Neural progenitor cell (in vitro differentiated cells): Measurements from ENCODE around the gene ACYP2. TPM values are rescaled to one million over a fixed set of nuclear protein-coding genes. Genes with fewer than 3 reads are reported as not detected.

Experiments used
- DNase-seq: peaks from one replicate; pipeline ENCODE4 v3.0.0-alpha.2; 2016; ENCODE audit warnings: low spot score
- H2AFZ ChIP-seq: fragments of 200-600 bp; sonication (generic); replicated peaks from 2 replicates; pipeline ENCODE4 v1.6.1; 2016; ENCODE audit warnings: antibody characterized with exemption
- H3F3A ChIP-seq: fragments of 200-600 bp; sonication (generic); 2 replicates; pipeline ENCODE4 v1.6.1; 2016; ENCODE audit warnings: antibody characterized with exemption, low read depth
- H3K27ac ChIP-seq: fragments of 200-600 bp; sonication (generic); 2 replicates; pipeline ENCODE4 v1.5.1; 2016; ENCODE audit warnings: mild to moderate bottlenecking
- H3K27me3 ChIP-seq: fragments of 200-600 bp; sonication (generic); 2 replicates; pipeline ENCODE4 v1.6.1; 2016; ENCODE audit warnings: mild to moderate bottlenecking, moderate library complexity
- H3K36me3 ChIP-seq: fragments of 200-600 bp; sonication (generic); 2 replicates; pipeline ENCODE4 v1.5.1; 2016
- H3K4me1 ChIP-seq: fragments of 200-600 bp; sonication (generic); 2 replicates; pipeline ENCODE4 v1.6.1; 2016; ENCODE audit warnings: mixed run types
- H3K4me2 ChIP-seq: fragments of 200-600 bp; sonication (generic); 2 replicates; pipeline ENCODE4 v1.6.1; 2016
- H3K4me3 ChIP-seq: fragments of 200-600 bp; sonication (generic); 2 replicates; pipeline ENCODE4 v1.5.1; 2016
- H3K79me2 ChIP-seq: fragments of 200-600 bp; sonication (generic); 2 replicates; pipeline ENCODE4 v1.6.1; 2016; ENCODE audit warnings: low read depth
- H3K9ac ChIP-seq: fragments of 200-600 bp; sonication (generic); 2 replicates; pipeline ENCODE4 v1.6.1; 2016
- H3K9me3 ChIP-seq: fragments of 200-600 bp; sonication (generic); 2 replicates; pipeline ENCODE4 v1.5.1; 2016; ENCODE audit warnings: low read depth
- H4K20me1 ChIP-seq: fragments of 200-600 bp; sonication (generic); 2 replicates; pipeline ENCODE4 v1.6.1; 2016; ENCODE audit warnings: low read depth
- H3K27ac Mint-ChIP-seq: 3 replicates; pipeline ENCODE4 v1.8.0; 2021; ENCODE audit warnings: mixed read lengths
- H3K27me3 Mint-ChIP-seq: 2 replicates; pipeline ENCODE4 v1.8.0; 2022; ENCODE audit warnings: low read depth, mild to moderate bottlenecking, inconsistent platforms, moderate library complexity, mixed read lengths; ENCODE audit not compliant: insufficient read depth
- H3K36me3 Mint-ChIP-seq: 3 replicates; pipeline ENCODE4 v1.8.0; 2021; ENCODE audit warnings: mixed read lengths
- H3K4me1 Mint-ChIP-seq: 3 replicates; pipeline ENCODE4 v1.8.0; 2021; ENCODE audit warnings: mixed read lengths
- H3K4me3 Mint-ChIP-seq: 3 replicates; pipeline ENCODE4 v1.8.0; 2021; ENCODE audit warnings: mild to moderate bottlenecking, moderate library complexity, mixed read lengths
- H3K9me3 Mint-ChIP-seq: 3 replicates; pipeline ENCODE4 v1.8.0; 2020; ENCODE audit warnings: mixed read lengths
- CTCF ChIP-seq: fragments of 200-600 bp; sonication (generic); IDR thresholded peaks from 2 replicates; pipeline ENCODE4 v1.5.1; 2017; ENCODE audit warnings: antibody characterized with exemption, mild to moderate bottlenecking
- EZH2 ChIP-seq: fragments of 200-600 bp; sonication (generic); IDR thresholded peaks from 2 replicates; pipeline ENCODE4 v1.6.1; 2017; ENCODE audit warnings: antibody characterized with exemption, mild to moderate bottlenecking, moderate library complexity
- EZH2phosphoT487 ChIP-seq: fragments of 200-600 bp; sonication (generic); IDR thresholded peaks from 2 replicates; pipeline ENCODE4 v1.6.1; 2017; ENCODE audit warnings: antibody characterized with exemption
- total RNA-seq: library from RNA; depleted of rRNA; stranded (reverse); fragments of >200 nt; gene quantifications from 2 replicates; pipeline ENCODE4 v1.2.3, GENCODE V29; 2015; ENCODE audit warnings: low replicate concordance

ACYP2 gene
- total RNA-seq, 1 donor from 2014 or later = 9.7 TPM

DNA sequence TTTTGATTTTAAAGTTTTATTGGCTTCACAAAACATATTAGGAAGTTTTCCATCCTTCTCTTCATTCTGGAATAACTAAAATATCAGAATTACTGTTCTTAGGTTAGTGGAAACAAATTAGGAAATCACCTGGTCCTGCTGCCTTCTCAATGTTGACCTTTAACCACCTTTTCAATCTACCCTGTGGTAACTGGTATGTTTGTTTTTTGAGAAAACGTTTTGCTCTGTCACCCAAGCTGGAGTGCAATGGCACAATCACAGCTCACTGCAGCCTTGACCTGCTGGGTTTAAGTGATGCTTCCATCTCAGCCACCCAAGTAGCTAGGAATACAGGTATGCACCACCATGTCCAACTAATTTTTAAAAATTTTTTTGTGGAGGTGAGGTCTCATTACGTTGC, 28.4 kb downstream of the ACYP2 start:
- H4K20me1 ChIP-seq = no peaks in the 10 kb centered on the region
- H3K27ac Mint-ChIP-seq = no peak overlapping the region
- H3K9me3 Mint-ChIP-seq = no peaks in the 10 kb centered on the region
- H2AFZ ChIP-seq = no peak overlapping the region
- H3K4me2 ChIP-seq = no peak overlapping the region
- TF ChIP-seq CTCF (no peak), EZH2phosphoT487 (no peak), EZH2 (no peak)
- H3K27ac ChIP-seq = no peak overlapping the region
- H3K9me3 ChIP-seq = no peaks in the 10 kb centered on the region
- H3K4me3 Mint-ChIP-seq = no peak overlapping the region
- DNase-seq = no peak
- H3K27me3 Mint-ChIP-seq = no peaks in the 10 kb centered on the region
- no peaks in the 10 kb centered on the region for H3K36me3 ChIP-seq
- H3K4me1 Mint-ChIP-seq = no peaks in the 10 kb centered on the region
- H3K79me2 ChIP-seq = no peaks in the 10 kb centered on the region
- H3K27me3 ChIP-seq = no peaks in the 10 kb centered on the region
- H3K36me3 Mint-ChIP-seq = no peaks in the 10 kb centered on the region
- no peak overlapping the region for H3K9ac ChIP-seq
- no peak overlapping the region for H3K4me3 ChIP-seq
- H3K4me1 ChIP-seq = no peaks in the 10 kb centered on the region
- H3F3A ChIP-seq = no peaks in the 10 kb centered on the region

DNA sequence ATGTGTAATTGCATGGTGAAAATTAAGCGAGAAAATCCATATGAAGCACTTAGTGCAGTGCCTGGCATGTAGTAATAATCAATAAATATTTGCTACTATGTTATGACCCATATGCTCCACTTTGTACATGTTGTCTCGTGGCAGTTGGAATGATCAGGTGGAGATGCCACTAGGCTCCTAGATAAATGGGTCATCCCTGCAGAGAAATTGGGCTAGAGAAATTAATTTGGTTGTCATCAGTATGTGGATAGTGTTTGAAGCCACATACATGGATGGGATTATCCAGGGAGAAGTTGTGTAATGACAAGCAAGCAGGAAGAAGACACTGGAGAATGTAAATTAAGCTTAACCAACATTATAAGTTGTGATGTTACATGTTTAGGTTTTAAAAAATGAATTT, 33.0 kb downstream of the ACYP2 start:
- Histone ChIP-seq H3K9me3 (no peaks in the 10 kb centered on the region), H3K27me3 (no peaks in the 10 kb centered on the region), H3K4me3 (no peak overlapping the region), H3K27ac (no peak overlapping the region), H3K79me2 (no peaks in the 10 kb centered on the region), H3K9ac (no peak overlapping the region), H3K4me2 (no peak overlapping the region), H4K20me1 (no peaks in the 10 kb centered on the region), H3K4me1 (no peaks in the 10 kb centered on the region), H3K36me3 (no peaks in the 10 kb centered on the region), H2AFZ (no peak overlapping the region), H3F3A (no peaks in the 10 kb centered on the region)
- peaks cover 4% of the 10 kb centered on the region for H3K9me3 Mint-ChIP-seq
- H3K36me3 Mint-ChIP-seq = peaks cover 4% of the 10 kb centered on the region
- no peak for DNase-seq
- TF ChIP-seq EZH2phosphoT487 (no peak), CTCF (no peak), EZH2 (no peak)
- H3K27me3 Mint-ChIP-seq = no peaks in the 10 kb centered on the region
- H3K27ac Mint-ChIP-seq = no peak overlapping the region
- no peak overlapping the region for H3K4me3 Mint-ChIP-seq
- no peaks in the 10 kb centered on the region for H3K4me1 Mint-ChIP-seq

- Histone ChIP-seq H3K4me2 (no peak overlapping the region), H3K9ac (no peak overlapping the region), H3K79me2 (no peaks in the 10 kb centered on the region), H3K27ac (no peak overlapping the region), H3K4me1 (no peaks in the 10 kb centered on the region), H3K9me3 (no peaks in the 10 kb centered on the region), H3K36me3 (no peaks in the 10 kb centered on the region), H3K4me3 (no peak overlapping the region), H3F3A (no peaks in the 10 kb centered on the region), H4K20me1 (no peaks in the 10 kb centered on the region), H3K27me3 (no peaks in the 10 kb centered on the region), H2AFZ (no peak overlapping the region)
- Mint-ChIP-seq H3K4me3 (no peak overlapping the region), H3K36me3 (peaks cover 4% of the 10 kb centered on the region), H3K27me3 (no peaks in the 10 kb centered on the region), H3K9me3 (peaks cover 8% of the 10 kb centered on the region), H3K4me1 (no peaks in the 10 kb centered on the region), H3K27ac (no peak overlapping the region)
- DNase-seq = no peak
- TF ChIP-seq EZH2 (no peak), CTCF (no peak), EZH2phosphoT487 (no peak)
These were observed 34.4 kb downstream of the ACYP2 start for GRCh38 chr2:54149638-54150441.
